Heart right ventricle (tissue), 16 donors: Measurements from ENCODE around the gene OLFM1. TPM values are rescaled to one million over a fixed set of nuclear protein-coding genes. Genes with fewer than 3 reads are reported as not detected.

Experiments used
- ATAC-seq, 8 donors: fragments of 200-7000 bp; cut with Tn5 transposase; one replicate each; pipeline ENCODE4 v1.9.1; 2020; ENCODE audit warnings: mild to moderate bottlenecking in 8 of 8, moderate library complexity in 8 of 8, moderate number of reproducible peaks in 1 of 8
- DNase-seq, 2 donors: peaks; one replicate each; pipeline ENCODE4 v3.0.0-alpha.2; 2020
- H3K27ac ChIP-seq, 10 donors: fragments of 200-600 bp; sonication (generic) in 2 of 10; one replicate each; pipeline versions ENCODE4 v1.5.0 to v1.8.0; 2020 to 2022; ENCODE audit warnings: mild to moderate bottlenecking in 3 of 10
- H3K27me3 ChIP-seq, 7 donors: fragments of 200-600 bp; one replicate each; pipeline ENCODE4 v1.8.0; 2021 to 2022; ENCODE audit warnings: mild to moderate bottlenecking in 2 of 7
- H3K36me3 ChIP-seq, 9 donors: fragments of 200-600 bp; sonication (generic) in 1 of 9; one replicate each; pipeline versions ENCODE4 v1.5.0 to v1.8.0; 2020 to 2022; ENCODE audit warnings: mild to moderate bottlenecking in 2 of 9
- H3K4me1 ChIP-seq, 9 donors: fragments of 200-600 bp; sonication (generic) in 1 of 9; one replicate each; pipeline versions ENCODE4 v1.5.0 to v1.8.0; 2020 to 2022; ENCODE audit warnings: mild to moderate bottlenecking in 4 of 9
- H3K4me3 ChIP-seq, 10 donors: fragments of 200-600 bp; sonication (generic) in 2 of 10; one replicate each; pipeline versions ENCODE4 v1.5.0 to v1.8.0; 2020 to 2022; ENCODE audit warnings: mild to moderate bottlenecking in 7 of 10, moderate library complexity in 2 of 10
- H3K9me3 ChIP-seq, 11 donors: fragments of 200-600 bp in 10 of 11; sonication (generic) in 2 of 11; one replicate each; pipeline versions ENCODE4 v1.5.0 to v1.8.0; 2013 to 2022; ENCODE audit warnings: mild to moderate bottlenecking in 2 of 11, control low read depth in 1 of 11, moderate library complexity in 1 of 11
- CTCF ChIP-seq, 9 donors: fragments of 200-600 bp; sonication (generic) in 2 of 9; IDR thresholded peaks; one replicate each; pipeline versions ENCODE4 v1.5.0 to v1.8.0; 2021 to 2022; ENCODE audit warnings: antibody characterized with exemption in 9 of 9, mild to moderate bottlenecking in 5 of 9, moderate library complexity in 1 of 9
- WGBS, 2 donors: extraction: QIAGEN DNeasy Blood & Tissue Kit; methylation state at CpG; one replicate each; pipeline ENCODE4 v1.1.7; 2013; ENCODE audit warnings: inconsistent platforms in 1 of 2; 5-methylcytosine and 5-hydroxymethylcytosine counted together
- intact Hi-C, 10 donors: fragments of 100-400 bp; cut with DNase I; formaldehyde crosslinking; loops; one replicate each; pipeline versions ENCODE4 v1.11.1 to v1.14.2; 2022
- polyA plus RNA-seq, 2 donors: library from polyadenylated mRNA; stranded (reverse); fragments of 200-250 nt; gene quantifications; one replicate each; pipeline ENCODE4 v1.2.3, GENCODE V29; 2013
- total RNA-seq, 10 donors: library from RNA; stranded (reverse); fragmentation: NEBNext Ultra II Directional in 3 of 10; extraction: Animal tissue kit (Norgen Biotek cat#: 25700) in 3 of 10; gene quantifications; one replicate each; pipeline versions ENCODE4 v1.2.1 to v1.2.4, GENCODE V29; 2021 to 2023
- donor health status: Arrhythmogenic right ventricular cardiomyopathy.
- donor health status: ischemic (EF 13 %, LVEDD 7.1; RV severe dilation, severe dysfunction).
- donor health status: healthy with polysubstance abuse.
- donor health status: DM: no; HTN: yes; CAD: no.
- donor health status: DM: no; HTN: no; CAD: no.
- donor health status: ischemic (EF 25% LVEDD 6.9; RV normal size, moderate dysfunction).
- donor health status: ischemic (EF 25% LVEDD 5.7; RV mildly dilated, moderate dysfunction).
- donor health status: healthy.
- donor health status: DM: yes; HTN: yes; CAD: no.
- donor health status: Ischemic cardiomyopathy.
- donor health status: ischemic (EF 35%, LVEDD 5.7; RV mildly dilated, moderate dysfunction).
- donor health status: nonischemic (EF 11% LVEDD 7.7; RV severe dilation, severe dysfunction).
- donor health status: DM: yes; HTN: yes; CAD: no.
- donor health status: PGD.
- donor health status: ischemic (EF 29% LVEDD 5.4; RV normal size, mild dysfunction).
- donor health status: nonischemic (EF 23%, LVEDD 6.1; RV moderate dilation, normal function).

The OLFM1 gene
- total and polyA plus RNA-seq, 12 donors: 3.3 to 14.9 (median 6.5) TPM

GRCh38 chr9:135138078-135138855 lies 50.8 kb downstream of the OLFM1 start:
- 84 to 85% methylated on average over 10 of the region's 10 CpGs for WGBS, 2 donors
- ATAC-seq (no peak), DNase-seq (no peak)
- peaks cover 9 to 46% (median 29%) of the 10 kb centered on the region in 7 donors for H3K27me3 ChIP-seq
- no peak overlapping the region for H3K4me3 ChIP-seq
- H3K9me3 ChIP-seq: peaks cover 0 to 8% (median 0%) of the 10 kb centered on the region in 11 donors
- no peaks in the 10 kb centered on the region for H3K36me3 ChIP-seq
- intact Hi-C loops: no loop called here
- H3K27ac ChIP-seq: no peak overlapping the region
- no peak for TF ChIP-seq CTCF (IDR thresholded peaks at IDR 0.05)
- H3K4me1 ChIP-seq: peaks cover 0 to 14% (median 8%) of the 10 kb centered on the region in 9 donors

- TF ChIP-seq CTCF (IDR thresholded peaks at IDR 0.05): no peak
- H3K9me3 ChIP-seq: peaks cover 0 to 8% (median 0%) of the 10 kb centered on the region in 11 donors
Observed at GRCh38 chr9:135139366-135139959, 52.0 kb downstream of the OLFM1 start.

GRCh38 chr9:135141183-135141774 lies 53.8 kb downstream of the OLFM1 start:
- Histone ChIP-seq H3K4me3 (no peak overlapping the region), H3K4me1 (peaks cover 0 to 14% (median 8%) of the 10 kb centered on the region in 9 donors), H3K9me3 (peaks cover 0 to 4% (median 0%) of the 10 kb centered on the region in 11 donors), H3K36me3 (no peaks in the 10 kb centered on the region), H3K27me3 (peaks cover 4 to 52% (median 29%) of the 10 kb centered on the region in 7 donors), H3K27ac (no peak overlapping the region)
- ATAC-seq (no peak), DNase-seq (no peak)
- no peak for TF ChIP-seq CTCF (IDR thresholded peaks at IDR 0.05)
- intact Hi-C loops: no loop called here
- 92 to 97% methylated on average over 2 of the region's 2 CpGs for WGBS, 2 donors

More at GRCh38 chr9:135139366-135139959, 52.0 kb downstream of the OLFM1 start:
- DNase-seq: no peak
- Histone ChIP-seq H3K36me3 (no peaks in the 10 kb centered on the region), H3K27ac (no peak overlapping the region), H3K4me3 (no peak overlapping the region), H3K27me3 (peaks cover 0 to 43% (median 17%) of the 10 kb centered on the region in 7 donors), H3K4me1 (peaks cover 0 to 14% (median 8%) of the 10 kb centered on the region in 9 donors)
- WGBS, 2 donors: 85 to 87% methylated on average over 2 of the region's 2 CpGs
- intact Hi-C loops: no loop called here
- ATAC-seq: no peak

GRCh38 chr9:135144581-135145170 lies 57.2 kb downstream of the OLFM1 start:
- intact Hi-C loops: no loop called here
- peak in 1 of 8 donors; percentile 29 for ATAC-seq

More at GRCh38 chr9:135144581-135145170, 57.2 kb downstream of the OLFM1 start:
- no peaks in the 10 kb centered on the region for H3K9me3 ChIP-seq
- DNase-seq: no peak
- H3K4me1 ChIP-seq: peaks cover 0 to 4% (median 0%) of the 10 kb centered on the region in 9 donors
- no peak overlapping the region for H3K4me3 ChIP-seq
- WGBS, 2 donors: 22 to 27% methylated on average over 16 of the region's 16 CpGs
- TF ChIP-seq CTCF (IDR thresholded peaks at IDR 0.05): no peak
- H3K27me3 ChIP-seq: peaks cover 4 to 66% (median 49%) of the 10 kb centered on the region in 7 donors
- H3K27ac ChIP-seq: no peak overlapping the region
- no peaks in the 10 kb centered on the region for H3K36me3 ChIP-seq
